Measurements from ENCODE around the gene PCNA. TPM values are rescaled to one million over a fixed set of nuclear protein-coding genes. Genes with fewer than 3 reads are reported as not detected.

PCNA gene
- total and polyA plus RNA-seq, 10 of the 15 experiments (the other 5 are each of a cell fraction or from before 2014, with no cell fraction given): 389 to 694 (median 540) TPM

DNA sequence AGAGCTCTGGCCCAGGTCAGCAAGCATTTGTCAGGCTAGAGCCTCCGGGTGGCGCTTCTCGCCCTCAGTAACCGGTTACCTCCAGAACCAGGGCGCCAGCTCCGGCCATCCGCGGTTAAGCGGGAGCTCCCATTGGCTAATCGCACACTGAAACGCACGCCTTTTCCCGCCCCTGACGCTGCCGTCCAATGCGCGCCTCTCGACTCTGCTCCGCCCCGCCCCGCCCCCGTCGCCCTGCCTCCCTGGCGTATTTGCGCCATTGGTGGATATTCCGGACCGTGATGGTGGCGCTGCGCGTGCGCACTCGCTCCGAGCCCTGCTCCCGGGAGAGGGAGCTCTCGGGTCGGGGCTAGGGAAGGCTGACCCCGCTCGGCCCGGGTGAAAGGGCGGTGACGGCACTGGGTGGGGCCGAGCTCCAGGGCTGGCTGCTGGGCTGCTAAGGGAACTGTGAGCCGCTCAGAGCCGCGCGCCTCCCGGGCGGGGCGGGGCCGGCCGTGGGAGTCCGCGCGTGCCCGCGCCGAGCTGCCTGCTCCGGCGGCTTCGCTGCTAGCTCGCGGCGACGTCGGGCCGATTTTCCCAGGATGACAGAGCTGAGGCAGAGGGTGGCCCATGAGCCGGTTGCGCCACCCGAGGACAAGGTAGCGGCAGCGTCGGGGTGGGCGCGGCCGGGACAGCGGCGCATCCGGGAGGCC, 6.9 kb upstream of the PCNA start, which contains the start of gene CDS2 (continued):
- TF ChIP-seq, protein P1, sequence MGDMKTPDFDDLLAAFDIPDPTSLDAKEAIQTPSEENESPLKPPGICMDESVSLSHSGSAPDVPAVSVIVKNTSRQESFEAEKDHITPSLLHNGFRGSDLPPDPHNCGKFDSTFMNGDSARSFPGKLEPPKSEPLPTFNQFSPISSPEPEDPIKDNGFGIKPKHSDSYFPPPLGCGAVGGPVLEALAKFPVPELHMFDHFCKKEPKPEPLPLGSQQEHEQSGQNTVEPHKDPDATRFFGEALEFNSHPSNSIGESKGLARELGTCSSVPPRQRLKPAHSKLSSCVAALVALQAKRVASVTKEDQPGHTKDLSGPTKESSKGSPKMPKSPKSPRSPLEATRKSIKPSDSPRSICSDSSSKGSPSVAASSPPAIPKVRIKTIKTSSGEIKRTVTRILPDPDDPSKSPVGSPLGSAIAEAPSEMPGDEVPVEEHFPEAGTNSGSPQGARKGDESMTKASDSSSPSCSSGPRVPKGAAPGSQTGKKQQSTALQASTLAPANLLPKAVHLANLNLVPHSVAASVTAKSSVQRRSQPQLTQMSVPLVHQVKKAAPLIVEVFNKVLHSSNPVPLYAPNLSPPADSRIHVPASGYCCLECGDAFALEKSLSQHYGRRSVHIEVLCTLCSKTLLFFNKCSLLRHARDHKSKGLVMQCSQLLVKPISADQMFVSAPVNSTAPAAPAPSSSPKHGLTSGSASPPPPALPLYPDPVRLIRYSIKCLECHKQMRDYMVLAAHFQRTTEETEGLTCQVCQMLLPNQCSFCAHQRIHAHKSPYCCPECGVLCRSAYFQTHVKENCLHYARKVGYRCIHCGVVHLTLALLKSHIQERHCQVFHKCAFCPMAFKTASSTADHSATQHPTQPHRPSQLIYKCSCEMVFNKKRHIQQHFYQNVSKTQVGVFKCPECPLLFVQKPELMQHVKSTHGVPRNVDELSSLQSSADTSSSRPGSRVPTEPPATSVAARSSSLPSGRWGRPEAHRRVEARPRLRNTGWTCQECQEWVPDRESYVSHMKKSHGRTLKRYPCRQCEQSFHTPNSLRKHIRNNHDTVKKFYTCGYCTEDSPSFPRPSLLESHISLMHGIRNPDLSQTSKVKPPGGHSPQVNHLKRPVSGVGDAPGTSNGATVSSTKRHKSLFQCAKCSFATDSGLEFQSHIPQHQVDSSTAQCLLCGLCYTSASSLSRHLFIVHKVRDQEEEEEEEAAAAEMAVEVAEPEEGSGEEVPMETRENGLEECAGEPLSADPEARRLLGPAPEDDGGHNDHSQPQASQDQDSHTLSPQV (IDR thresholded peaks at IDR 0.05): 0 out of 2 replicates have a peak, but pooled peaks have one; percentile 33
- TF ChIP-seq HCFC1 (IDR thresholded peaks at IDR 0.05; ENCODE audit: low read length) (no peak; the same call in 1 of the 2 replicates), STAT1 (conservative IDR thresholded peaks at IDR 0.05) (0 out of 2 replicates have a peak, but pooled peaks have one; percentile 45), KDM1A (IDR thresholded peaks at IDR 0.05; ENCODE audit: borderline replicate concordance) (no peak), HDAC2 (IDR thresholded peaks at IDR 0.05) (no peak), ZNF24 (IDR thresholded peaks at IDR 0.05) (no peak), CHD2 (IDR thresholded peaks at IDR 0.05; ENCODE audit: borderline replicate concordance, low read depth, low read length) (peak; percentile 53; the same call in 1 of the 2 replicates), STAT3 (IDR thresholded peaks at IDR 0.05; ENCODE audit: low read depth, low read length) (no peak), MEF2B (IDR thresholded peaks at IDR 0.05; ENCODE audit: partially characterized antibody, poor library complexity, severe bottlenecking) (no peak), CREB1 (IDR thresholded peaks at IDR 0.05; ENCODE audit: low read depth) (peak; percentile 64; the same call in 1 of the 2 replicates), CBX3 (IDR thresholded peaks at IDR 0.05; ENCODE audit: borderline replicate concordance, low read depth) (no peak), BHLHE40 (IDR thresholded peaks at IDR 0.05; ENCODE audit: borderline replicate concordance in 1 of 2, low read depth in 2 of 2, low read length in 1 of 2) (peak; percentile 63 to 74), NBN (IDR thresholded peaks at IDR 0.05) (0 out of 2 replicates have a peak, but pooled peaks have one; percentile 58), RAD51 (IDR thresholded peaks at IDR 0.05) (no peak), NR2F1 (conservative IDR thresholded peaks at IDR 0.05) (peak; percentile 99), SMAD5 (IDR thresholded peaks at IDR 0.05; ENCODE audit: low read depth) (no peak)
- TF ChIP-seq, protein P2, sequence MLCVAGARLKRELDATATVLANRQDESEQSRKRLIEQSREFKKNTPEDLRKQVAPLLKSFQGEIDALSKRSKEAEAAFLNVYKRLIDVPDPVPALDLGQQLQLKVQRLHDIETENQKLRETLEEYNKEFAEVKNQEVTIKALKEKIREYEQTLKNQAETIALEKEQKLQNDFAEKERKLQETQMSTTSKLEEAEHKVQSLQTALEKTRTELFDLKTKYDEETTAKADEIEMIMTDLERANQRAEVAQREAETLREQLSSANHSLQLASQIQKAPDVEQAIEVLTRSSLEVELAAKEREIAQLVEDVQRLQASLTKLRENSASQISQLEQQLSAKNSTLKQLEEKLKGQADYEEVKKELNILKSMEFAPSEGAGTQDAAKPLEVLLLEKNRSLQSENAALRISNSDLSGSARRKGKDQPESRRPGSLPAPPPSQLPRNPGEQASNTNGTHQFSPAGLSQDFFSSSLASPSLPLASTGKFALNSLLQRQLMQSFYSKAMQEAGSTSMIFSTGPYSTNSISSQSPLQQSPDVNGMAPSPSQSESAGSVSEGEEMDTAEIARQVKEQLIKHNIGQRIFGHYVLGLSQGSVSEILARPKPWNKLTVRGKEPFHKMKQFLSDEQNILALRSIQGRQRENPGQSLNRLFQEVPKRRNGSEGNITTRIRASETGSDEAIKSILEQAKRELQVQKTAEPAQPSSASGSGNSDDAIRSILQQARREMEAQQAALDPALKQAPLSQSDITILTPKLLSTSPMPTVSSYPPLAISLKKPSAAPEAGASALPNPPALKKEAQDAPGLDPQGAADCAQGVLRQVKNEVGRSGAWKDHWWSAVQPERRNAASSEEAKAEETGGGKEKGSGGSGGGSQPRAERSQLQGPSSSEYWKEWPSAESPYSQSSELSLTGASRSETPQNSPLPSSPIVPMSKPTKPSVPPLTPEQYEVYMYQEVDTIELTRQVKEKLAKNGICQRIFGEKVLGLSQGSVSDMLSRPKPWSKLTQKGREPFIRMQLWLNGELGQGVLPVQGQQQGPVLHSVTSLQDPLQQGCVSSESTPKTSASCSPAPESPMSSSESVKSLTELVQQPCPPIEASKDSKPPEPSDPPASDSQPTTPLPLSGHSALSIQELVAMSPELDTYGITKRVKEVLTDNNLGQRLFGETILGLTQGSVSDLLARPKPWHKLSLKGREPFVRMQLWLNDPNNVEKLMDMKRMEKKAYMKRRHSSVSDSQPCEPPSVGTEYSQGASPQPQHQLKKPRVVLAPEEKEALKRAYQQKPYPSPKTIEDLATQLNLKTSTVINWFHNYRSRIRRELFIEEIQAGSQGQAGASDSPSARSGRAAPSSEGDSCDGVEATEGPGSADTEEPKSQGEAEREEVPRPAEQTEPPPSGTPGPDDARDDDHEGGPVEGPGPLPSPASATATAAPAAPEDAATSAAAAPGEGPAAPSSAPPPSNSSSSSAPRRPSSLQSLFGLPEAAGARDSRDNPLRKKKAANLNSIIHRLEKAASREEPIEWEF (IDR thresholded peaks at IDR 0.05; ENCODE audit: insufficient replicate concordance, low read depth, low read length): no peak
- TF ChIP-seq, protein P3, sequence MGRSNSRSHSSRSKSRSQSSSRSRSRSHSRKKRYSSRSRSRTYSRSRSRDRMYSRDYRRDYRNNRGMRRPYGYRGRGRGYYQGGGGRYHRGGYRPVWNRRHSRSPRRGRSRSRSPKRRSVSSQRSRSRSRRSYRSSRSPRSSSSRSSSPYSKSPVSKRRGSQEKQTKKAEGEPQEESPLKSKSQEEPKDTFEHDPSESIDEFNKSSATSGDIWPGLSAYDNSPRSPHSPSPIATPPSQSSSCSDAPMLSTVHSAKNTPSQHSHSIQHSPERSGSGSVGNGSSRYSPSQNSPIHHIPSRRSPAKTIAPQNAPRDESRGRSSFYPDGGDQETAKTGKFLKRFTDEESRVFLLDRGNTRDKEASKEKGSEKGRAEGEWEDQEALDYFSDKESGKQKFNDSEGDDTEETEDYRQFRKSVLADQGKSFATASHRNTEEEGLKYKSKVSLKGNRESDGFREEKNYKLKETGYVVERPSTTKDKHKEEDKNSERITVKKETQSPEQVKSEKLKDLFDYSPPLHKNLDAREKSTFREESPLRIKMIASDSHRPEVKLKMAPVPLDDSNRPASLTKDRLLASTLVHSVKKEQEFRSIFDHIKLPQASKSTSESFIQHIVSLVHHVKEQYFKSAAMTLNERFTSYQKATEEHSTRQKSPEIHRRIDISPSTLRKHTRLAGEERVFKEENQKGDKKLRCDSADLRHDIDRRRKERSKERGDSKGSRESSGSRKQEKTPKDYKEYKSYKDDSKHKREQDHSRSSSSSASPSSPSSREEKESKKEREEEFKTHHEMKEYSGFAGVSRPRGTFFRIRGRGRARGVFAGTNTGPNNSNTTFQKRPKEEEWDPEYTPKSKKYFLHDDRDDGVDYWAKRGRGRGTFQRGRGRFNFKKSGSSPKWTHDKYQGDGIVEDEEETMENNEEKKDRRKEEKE (IDR thresholded peaks at IDR 0.05): no peak
